ENCODE data around the gene RPRD1A.
"Not testable (repeated sequence)": the region's sequence is repeated elsewhere in the genome, so short reads cannot be mapped to it uniquely, and the experiment has no call there.

Gene RPRD1A

DNA sequence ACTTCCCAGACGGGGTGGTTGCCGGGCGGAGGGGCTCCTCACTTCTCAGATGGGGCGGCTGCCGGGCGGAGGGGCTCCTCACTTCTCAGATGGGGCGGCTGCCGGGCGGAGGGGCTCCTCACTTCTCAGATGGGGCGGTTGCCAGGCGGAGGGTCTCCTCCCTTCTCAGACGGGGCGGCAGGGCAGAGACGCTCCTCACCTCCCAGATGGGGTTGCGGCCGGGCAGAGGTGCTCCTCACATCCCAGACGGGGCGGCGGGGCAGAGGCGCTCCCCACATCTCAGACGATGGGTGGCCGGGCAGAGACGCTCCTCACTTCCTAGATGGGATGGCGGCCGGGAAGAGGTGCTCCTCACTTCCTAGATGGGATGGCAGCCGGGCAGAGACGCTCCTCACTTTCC, 10.4 kb upstream of the RPRD1A start:
- DNase-seq: not testable (repeated sequence)

DNA sequence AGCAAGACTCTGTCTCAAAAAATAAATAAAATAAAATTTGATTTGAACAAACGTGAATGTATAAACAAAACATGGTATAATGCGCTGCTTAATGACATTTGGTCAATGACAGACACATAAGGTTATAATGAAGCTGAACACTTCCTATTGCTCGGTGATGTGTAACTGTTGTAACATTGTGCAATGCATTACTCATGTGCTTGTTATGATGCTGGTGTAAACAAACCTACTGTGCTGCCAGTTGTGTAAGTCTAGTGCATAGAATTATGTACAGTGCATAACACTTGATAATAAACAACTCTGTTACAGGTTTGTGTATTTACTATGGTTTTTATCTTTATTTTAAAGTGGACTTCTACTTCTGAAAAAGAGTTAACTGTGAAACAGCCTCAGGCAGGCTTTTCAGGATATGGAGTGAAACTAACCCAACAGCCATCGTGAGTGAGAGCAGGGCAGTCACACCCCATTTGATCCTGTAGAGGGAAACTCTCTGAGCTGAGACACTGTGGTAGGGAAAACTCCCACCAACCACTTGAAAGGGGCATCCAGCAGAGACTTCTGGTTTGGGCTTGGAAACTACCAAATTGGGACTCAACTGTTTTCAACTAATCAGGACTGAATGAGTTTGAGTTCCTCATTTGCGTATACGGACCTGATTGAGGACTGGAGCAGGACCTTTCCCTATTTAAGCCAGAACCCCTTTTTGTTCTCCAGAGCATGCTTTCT, 8.7 kb upstream of the RPRD1A start:
- DNase-seq: no peak

DNA sequence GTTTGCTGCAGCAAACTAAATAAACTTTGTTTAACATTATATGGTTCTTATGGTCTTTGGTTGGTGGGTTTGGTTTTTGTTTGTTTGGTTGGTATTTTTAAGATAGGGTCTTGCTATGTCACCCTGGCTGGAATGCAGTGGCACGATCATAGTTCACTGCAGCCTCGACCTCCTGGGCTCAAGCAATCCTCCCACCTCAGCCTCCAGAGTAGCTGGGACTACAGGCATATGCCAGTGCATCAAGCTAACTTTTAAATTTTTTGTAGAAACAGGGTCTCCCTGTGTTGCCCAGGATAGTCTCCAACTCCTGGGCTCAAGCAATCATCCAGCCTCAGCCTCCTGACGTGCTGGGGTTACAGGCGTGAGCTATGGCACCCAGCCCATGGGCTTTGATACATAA, 7.1 kb upstream of the RPRD1A start:
- no peak for DNase-seq

DNA sequence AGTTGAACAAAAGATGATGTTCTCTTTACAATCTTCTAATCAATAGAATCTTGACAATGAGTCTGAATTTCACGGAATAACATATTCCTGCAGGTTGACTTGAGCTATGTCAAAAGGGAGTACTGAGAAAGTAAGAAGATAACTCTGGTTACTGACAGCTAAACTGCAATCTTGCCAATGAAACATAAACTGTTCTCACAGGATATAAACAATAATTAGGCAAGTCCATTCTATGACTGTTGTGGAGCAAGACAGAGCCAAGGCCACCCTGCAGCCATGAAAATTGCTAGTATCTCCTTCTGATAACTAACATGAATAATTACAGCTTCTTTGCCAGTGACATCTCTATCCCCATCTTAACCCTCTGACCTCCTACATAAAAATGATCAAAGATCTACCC, 6.3 kb upstream of the RPRD1A start:
- no peak for DNase-seq

DNA sequence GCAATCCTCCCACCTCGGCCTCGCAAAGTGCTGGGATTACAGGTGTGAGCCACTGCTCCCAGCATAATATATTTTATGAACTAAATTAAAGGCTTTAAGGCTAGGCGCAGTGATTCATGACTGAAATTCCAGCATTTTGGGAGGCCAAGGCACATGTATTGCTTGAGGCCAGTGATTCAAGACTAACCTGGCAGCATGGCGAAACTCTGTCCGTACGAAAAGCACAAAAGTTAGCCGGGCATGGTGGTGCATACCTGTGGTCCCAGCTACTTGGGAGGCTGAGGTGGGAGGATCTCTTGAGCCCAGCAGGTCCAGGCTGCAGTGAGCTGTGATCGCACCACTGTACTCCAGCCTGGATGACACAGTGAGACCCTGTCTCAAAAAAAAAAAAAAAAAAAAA, 5.0 kb upstream of the RPRD1A start:
- not testable (repeated sequence) for DNase-seq

DNA sequence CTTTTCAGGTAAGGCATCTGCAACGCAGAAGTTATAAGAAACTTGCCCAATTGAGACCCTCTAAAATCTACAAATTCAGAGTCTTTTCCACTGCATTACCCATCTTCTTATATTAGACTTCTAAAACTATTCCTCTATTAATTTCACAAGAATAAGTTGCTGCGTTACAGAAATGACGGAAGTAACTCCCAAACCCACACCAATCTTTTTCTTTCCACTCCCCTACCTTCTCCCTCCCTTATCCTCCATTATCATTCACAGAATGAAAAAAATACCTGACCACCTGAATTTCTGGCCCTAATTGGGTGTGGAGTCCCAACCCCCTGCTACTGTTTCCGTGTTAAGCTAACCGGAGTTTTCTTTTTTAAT, 689 bp downstream of the RPRD1A start:
- DNase-seq: no peak

DNA sequence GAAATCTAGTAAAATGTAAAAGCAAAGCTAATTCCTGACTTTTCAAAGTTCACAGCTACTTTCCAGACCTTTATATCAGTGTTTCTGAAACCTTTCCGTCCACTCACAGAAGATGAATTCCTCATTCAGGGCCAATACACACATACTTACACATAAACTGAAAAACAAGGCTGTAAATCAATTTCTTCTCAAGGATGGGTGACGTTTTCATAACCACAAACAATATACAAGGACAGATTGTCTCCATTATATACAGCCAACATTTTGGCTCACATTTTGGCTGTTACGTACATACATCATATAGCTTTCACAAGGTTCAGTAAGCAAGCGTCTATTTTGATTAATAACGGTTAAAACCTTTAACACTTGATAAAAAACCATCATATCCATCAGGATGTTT, 1.4 kb downstream of the RPRD1A start:
- DNase-seq: no peak

DNA sequence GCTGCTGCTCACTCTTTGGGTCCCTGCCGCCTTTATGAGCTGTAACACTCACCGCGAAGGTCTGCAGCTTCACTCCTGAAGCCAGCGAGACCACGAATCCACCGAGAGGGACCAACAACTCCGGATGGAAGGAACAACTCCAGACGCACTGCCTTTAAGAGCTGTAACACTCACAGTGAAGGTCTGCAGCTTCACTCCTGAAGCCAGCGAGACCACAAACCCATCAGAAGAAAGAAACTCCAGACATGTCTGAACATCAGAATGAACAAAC, 2.6 kb downstream of the RPRD1A start:
- DNase-seq: not testable (repeated sequence)

DNA sequence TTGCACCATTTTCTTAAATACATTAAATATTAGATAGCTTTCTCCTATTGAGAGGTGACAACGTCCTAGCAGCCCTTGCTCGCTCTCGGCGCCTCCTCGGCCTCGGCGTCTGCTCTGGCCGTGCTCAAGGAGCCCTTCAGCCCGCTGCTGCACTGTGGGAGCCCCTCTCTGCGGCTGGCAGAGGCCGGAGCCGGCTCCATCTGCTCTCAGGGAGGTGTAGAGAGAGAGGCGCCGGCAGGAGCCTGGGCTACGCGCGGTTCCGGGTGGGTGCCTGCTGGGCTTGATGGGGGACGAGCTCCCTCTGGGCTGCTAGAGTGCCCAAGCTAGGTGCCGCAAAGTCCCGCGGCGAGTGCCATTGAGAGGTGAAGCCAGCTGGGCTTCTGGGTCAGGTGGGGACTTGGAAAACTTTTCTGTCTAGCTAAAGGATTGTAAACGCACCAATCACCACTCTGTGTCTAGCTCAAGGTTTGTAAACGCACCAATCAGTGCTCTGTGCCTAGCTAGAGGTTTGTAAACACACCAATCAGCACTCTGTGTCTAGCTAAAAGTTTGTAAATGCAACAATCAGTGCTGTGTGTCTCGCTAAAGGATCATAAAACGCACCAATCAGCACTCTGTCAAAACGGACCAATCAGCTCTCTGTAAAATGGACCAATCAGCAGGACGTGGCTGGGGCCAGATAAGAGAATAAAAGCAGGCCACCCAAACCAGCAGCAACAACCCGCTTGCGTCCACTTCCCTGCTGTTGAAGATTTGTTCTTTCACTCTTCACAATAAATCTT, 3.1 kb downstream of the RPRD1A start:
- DNase-seq: no peak

DNA sequence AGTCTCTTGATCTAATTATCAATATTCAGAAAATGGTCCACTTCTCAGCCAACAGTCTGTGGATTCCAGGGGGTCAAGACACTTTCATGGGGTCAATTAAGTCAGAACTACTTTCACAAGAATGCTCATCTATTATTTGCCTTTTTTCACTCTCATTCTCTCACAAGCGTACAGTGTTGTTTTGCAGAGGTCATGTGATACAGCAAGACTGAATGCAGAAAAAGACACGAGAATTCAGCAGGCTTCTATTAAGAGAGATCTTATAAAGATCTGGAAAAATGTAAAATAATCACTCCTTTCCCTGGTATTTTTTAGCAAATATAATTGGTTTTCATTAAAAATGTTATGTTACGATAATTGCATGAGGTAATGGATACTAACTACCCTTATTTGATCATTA, 8.7 kb downstream of the RPRD1A start:
- no peak for DNase-seq

DNA sequence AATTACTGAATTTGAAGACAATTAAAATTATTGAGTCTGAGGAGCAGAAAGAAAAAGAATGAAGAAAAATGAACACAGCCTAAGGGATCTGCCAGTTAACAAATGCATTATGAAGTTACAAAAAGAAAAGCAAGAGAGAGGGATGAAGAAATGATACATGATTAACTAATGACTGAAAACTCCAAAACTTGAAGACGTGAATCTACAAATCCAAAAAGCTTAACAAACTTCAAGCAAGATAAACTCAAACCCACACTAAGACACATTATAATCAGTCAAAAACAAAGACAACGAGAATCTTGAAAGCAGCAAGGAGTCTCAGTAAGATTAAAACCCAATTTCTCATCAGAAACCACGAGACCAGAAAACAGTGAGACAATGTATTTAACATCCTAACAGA, 15.6 kb downstream of the RPRD1A start:
- no peak for DNase-seq

DNA sequence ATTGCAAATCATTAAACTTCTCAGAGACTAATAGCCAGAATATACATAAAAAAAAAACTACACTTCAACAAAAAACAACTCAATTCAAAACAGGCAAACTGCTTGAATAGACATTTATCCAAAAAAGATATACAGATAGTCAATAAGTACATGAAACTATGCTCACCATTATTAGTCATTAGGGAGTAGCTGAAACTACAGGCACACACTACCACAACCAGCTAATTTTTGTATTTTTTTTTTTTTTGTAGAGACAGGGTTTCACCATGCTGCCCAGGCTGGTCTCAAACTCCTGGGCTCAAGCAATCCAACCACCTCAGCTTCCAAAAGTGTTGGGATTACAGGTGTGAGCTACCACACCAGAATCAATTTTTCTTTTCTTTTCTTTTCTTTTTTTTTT, 16.9 kb downstream of the RPRD1A start:
- no peak for DNase-seq

DNA sequence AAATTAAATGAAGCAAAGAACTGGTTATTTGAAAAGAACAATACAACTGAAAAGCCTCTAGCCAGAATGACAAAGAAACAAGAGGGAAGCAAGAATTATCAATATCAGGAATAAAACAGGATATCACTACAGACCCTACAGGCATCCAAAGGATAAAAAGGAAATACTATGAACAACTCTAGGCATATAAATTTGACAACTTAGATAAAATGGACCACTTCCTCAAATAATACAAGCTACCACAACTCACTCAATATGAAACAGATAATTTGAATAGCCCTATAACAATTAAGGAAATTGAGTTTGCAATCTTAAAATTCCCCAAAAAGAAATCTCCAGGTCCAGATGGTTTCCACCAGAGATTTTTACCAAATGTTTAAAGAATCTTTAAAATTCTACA, 19.8 kb downstream of the RPRD1A start:
- DNase-seq: no peak

DNA sequence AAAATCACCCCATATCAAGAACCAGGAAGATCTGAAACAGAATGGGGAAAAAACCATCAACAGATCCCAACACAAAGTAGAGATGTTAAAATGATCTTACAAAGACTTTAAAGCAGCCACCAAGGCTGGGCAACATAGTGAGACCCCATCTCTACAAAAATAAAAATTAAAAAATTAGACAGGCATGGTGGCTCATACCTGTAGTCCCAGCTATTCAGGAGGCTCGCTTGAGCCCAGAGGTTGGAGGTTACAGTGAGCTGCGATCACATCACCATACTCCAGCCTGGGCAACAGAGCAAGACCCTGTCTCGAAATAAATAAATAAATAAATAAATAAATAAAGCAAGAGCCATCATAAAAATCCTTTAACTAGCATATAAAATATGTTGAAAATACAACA, 20.5 kb downstream of the RPRD1A start:
- DNase-seq: no peak

DNA sequence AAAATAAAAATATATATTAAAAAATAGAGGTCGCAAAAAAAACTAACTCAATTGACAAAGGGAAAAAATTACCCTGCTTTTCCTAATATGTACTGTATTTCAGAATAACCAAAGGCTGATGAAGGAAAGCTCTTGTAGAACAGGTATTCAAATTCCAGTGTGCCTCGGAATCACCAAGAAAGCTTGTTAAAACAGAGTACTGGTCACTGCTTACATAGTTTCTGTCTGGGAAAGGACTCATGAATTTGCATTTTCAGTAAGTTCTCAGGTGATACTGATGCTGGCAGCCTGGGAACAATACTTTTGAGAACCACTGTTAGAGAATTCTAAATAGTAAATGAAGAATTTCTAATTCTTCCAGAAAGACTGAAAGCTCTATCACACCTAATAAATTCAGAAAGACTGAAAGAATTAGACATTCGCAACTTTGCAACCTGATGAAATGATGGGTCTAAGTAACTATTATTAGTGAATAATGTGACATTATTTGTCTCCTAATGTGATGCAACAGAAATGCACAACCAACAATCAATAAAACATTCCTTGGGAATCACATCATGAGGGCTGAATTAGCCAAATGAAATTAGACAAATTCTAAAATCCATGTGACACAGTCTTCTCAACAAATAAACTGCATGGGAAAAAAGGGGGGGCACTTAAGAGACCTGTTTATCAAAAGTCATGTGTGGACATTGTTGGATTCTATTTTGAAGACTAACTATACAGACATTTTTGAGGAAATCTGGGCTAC, 21.9 kb downstream of the RPRD1A start:
- DNase-seq: no peak

DNA sequence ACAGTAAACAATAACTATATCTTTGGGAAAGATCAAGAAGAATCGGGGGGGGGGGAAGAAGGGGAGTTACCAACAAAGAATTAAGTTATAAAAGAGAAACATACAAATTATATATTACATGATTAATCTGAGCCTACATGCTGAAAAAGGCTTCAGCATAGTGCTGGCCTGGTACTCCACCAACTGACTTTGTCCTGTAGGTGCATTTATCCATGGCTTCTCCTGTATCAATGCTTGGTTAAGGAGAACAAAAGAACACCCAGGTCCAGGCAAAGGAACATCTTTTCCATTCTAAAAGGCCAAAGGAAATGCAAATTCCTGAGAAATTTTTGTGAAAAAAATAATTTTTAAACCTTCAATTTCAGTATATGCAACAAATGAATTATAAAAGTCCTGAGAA, 24.2 kb downstream of the RPRD1A start:
- DNase-seq: no peak

DNA sequence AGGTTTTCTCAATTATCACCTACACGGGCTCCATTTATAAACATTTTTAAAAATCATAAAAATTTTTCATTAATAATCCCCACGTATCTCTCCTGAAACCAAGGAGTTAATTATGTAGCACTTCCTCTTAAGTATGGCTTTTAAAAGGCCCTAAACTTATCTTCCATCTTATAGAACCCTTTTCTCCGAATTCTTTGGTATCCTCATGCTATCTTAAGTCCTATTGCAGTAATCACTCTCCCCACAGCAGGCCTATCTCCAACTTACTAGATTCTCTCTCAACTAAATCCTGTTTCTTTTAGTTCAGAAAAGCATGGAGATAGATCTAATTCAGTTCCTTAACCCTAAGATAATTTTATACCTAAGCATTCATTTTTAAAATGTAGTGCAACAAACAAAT, 26.2 kb downstream of the RPRD1A start:
- DNase-seq: no peak

DNA sequence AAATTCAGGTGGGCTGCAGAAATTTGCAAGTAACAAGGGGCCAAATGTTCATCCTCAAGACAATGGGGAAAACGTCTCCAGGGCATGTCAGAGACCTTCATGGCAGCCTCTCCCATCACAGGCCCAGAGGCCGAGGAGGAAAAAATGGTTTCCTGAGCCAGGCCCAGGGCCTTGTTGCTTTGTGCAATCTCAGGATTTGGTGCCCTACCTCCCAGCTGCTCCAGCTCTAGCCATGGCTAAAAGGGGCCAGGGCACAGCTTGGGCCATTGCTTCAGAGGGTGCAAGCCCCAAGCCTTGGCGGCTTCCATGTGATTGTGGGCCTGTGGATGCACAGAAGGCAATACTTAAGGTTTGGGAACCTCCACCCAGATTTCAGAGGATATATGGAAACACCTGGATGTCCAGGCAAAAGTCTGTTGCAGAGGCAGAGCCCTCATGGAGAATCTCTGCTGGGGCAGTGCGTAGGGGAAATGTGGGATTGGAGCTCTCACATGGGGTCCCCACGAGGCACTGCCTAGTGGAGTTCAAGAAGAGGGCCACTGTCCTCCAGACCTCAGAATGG, 29.2 kb downstream of the RPRD1A start:
- DNase-seq: no peak

DNA sequence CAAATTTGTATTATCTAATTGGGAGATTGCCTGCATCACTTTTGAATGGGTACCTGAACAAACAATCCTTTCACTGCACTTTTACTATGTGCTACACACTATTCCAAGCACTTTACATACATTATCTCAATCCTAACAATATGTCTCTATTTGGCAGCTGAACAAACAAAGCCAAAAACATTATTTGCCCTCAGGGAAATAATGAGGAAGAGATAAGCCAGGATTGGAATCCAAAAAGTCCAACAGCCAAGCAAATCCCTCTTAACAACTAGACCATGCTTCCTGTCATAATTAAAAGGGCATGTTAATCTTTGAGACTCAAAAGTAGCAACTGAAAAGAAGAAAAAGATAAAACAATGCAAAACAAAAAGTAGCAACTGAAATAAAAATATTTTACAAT, 32.1 kb downstream of the RPRD1A start:
- no peak for DNase-seq

DNA sequence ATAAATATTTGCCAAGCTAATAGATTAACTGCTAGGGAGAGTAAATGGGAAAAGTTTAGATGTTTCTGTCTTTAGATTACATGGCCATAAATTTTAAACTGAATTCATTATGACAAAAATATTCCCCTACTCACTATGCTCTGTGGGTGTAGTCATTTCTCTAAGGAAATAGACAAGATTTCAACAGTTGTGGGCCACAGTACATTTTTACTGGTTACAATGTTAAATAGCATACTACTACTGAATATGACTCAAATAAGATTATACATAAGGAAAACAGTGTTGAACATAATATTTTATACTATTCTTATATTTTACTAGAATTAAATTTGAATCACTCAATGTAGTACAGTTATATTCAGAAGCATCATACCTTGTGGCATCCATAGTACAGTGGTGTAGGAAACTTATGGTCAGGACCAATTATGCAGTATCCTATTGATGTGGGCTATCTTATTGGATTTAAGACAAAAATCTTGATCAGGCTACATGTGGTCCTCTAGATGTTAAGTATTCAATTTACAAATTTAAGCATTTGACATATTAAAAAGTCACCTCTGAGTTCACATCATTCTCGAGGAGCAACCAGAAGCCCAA, 33.0 kb downstream of the RPRD1A start:
- DNase-seq: no peak

DNA sequence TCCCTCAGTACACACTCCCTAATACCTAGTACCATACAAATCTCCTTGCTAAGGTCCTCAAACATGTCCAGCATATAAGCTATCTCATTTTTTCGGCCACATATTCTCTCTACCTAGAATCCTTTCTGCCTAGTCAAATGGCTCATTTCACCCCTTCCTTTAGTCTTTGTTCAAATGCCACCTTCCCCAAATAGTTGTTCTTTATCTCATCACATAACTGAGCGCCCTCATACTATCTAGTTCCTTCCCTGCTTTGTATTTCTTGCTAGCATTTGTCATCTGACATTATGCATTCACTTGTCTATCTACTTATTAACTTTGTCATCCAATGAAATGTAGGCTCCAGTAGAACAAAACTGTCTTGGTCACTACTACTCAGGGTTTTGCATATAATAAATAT, 35.5 kb downstream of the RPRD1A start:
- DNase-seq: no peak

DNA sequence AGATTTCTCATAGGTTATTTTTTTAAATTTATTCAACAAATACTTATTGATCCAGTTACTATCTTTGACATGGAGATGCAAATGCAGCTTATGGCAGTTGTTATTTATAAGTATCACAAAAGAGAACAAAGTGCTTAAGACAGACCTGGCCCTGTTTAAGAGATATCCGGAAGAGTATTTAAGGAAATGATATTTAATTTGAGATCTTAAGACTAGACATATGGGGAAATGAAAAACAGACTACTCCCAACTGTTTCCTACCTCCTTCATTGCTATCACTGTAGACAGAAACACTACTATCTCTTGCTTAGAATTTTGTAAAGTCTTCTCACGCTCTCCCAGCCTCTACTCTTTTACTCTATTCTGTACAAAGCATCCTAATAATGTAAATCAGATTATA, 36.0 kb downstream of the RPRD1A start:
- no peak for DNase-seq

DNA sequence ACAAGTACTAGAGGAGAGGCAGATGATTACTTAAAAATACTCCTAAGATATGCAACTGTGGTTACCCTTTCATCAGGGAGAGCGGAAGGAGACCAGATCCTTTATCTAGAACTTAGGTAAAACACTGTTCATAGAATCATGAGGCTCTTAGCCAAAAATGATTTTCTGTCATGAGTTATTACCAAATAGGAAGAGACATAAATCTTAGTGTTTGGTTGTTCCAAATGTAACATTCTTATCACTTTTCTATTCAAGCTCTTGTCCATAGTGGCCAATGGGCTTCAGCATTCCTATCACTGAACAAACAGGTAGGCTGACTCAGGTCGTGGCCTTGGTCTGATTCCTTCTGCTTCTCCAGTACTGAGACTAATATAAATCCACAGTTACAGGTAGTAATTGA, 38.5 kb downstream of the RPRD1A start:
- no peak for DNase-seq

DNA sequence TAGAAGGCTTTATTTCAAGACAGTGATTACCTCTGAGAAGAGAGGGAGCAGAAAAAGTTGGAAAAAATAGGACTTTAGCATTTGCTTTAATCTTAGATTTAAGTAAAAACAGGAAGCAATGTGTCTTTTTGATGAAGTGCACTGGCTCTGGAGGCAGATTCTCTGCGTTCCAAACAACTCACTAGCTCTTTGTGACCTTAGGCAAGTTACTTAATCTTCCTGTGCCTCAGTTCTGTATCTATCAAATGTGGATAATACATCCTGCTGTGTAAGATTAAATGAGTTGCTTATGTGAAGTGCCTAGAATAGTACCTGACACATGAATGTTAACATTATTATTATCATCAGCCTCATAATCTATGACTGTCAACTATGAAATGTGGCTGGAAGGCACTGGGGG, 42.3 kb downstream of the RPRD1A start:
- DNase-seq: no peak
